Measurements from ENCODE around the gene CAVIN2.

CAVIN2 gene

GRCh38 chr2:191846515-191847476 is at the start of gene CAVIN2:
CAVIN2 (minus strand) TSS chr2:191847088; CDS start chr2:191846925, 163 bp downstream.
- DNase-seq (ENCODE audit: low spot score) = no peak

GRCh38 chr2:191895743-191896142 is 48.9 kb upstream of the CAVIN2 start:
- no peak for DNase-seq (ENCODE audit: low spot score)

- no peak for DNase-seq (ENCODE audit: low spot score)
These were observed 48.3 kb upstream of the CAVIN2 start for GRCh38 chr2:191895195-191895594.

- DNase-seq (ENCODE audit: low spot score) = no peak
These were observed 47.8 kb upstream of the CAVIN2 start for GRCh38 chr2:191894681-191895147.

GRCh38 chr2:191892391-191892790 is 45.5 kb upstream of the CAVIN2 start:
- no peak for DNase-seq (ENCODE audit: low spot score)

- no peak for DNase-seq (ENCODE audit: low spot score)
These were observed 44.8 kb upstream of the CAVIN2 start for GRCh38 chr2:191891656-191892055.

- no peak for DNase-seq (ENCODE audit: low spot score)
These were observed 43.0 kb upstream of the CAVIN2 start for GRCh38 chr2:191889931-191890330.

- no peak for DNase-seq (ENCODE audit: low spot score)
These were observed 41.7 kb upstream of the CAVIN2 start for GRCh38 chr2:191888400-191889166.

GRCh38 chr2:191885650-191886049 is 38.8 kb upstream of the CAVIN2 start:
- DNase-seq (ENCODE audit: low spot score) = no peak

- DNase-seq (ENCODE audit: low spot score) = no peak
These were observed 38.2 kb upstream of the CAVIN2 start for GRCh38 chr2:191885098-191885497.

GRCh38 chr2:191881982-191882816 is 35.3 kb upstream of the CAVIN2 start:
- no peak for DNase-seq (ENCODE audit: low spot score)

GRCh38 chr2:191878548-191879279 is 31.8 kb upstream of the CAVIN2 start:
- no peak for DNase-seq (ENCODE audit: low spot score)

- DNase-seq (ENCODE audit: low spot score) = no peak
These were observed 31.0 kb upstream of the CAVIN2 start for GRCh38 chr2:191877875-191878274.

GRCh38 chr2:191875859-191876258 is 29.0 kb upstream of the CAVIN2 start:
- DNase-seq (ENCODE audit: low spot score) = no peak

- no peak for DNase-seq (ENCODE audit: low spot score)
These were observed 23.9 kb upstream of the CAVIN2 start for GRCh38 chr2:191870744-191871143.

- DNase-seq (ENCODE audit: low spot score) = no peak
These were observed 22.9 kb upstream of the CAVIN2 start for GRCh38 chr2:191869781-191870180.

- no peak for DNase-seq (ENCODE audit: low spot score)
These were observed 22.3 kb upstream of the CAVIN2 start for GRCh38 chr2:191869178-191869577.

GRCh38 chr2:191867507-191867847 is 20.6 kb upstream of the CAVIN2 start:
- no peak for DNase-seq (ENCODE audit: low spot score)

- DNase-seq (ENCODE audit: low spot score) = no peak
These were observed 20.0 kb upstream of the CAVIN2 start for GRCh38 chr2:191866675-191867506.

- no peak for DNase-seq (ENCODE audit: low spot score)
These were observed 19.3 kb upstream of the CAVIN2 start for GRCh38 chr2:191866195-191866594.
